Measurements from ENCODE around the gene LIPA. TPM values are rescaled to one million over a fixed set of nuclear protein-coding genes. Genes with fewer than 3 reads are reported as not detected.

The LIPA gene
- polyA plus RNA-seq, 4 donors = 68.1 to 227 (median 99.4) TPM

DNA sequence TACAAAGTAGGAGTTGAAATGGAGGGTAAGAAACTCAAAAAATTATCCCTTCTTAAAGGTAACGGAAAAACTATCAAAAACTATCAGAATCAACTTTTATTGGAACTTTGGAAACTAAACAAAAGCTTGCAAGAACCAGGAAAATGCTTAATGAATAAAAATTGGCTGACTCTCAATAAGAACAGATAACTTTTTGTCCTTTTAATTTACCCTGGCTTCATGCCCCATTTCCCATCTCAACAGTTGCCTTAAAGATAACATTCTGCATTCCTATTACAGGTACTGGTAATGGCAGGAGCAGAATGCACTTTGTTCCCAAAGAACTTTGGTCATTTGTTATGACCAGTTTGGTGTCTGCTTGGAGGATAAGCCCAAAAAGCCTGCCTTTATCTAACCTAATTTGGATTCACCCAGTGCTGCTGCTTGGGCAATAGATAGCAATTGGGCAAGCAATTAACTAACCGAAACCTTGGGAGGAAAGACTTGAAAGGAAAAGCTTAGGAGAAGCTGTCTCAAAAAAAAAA lies 62.3 kb downstream of the LIPA start:
- 33 to 71% (median 48%) methylated on average over 2 of the region's 2 CpGs for WGBS, 3 donors
- FAIRE-seq (no peak), DNase-seq (peak in 1 of 2 donors; percentile 53)
- Histone ChIP-seq H3K27me3 (ENCODE audit: control insufficient read depth in 3 of 3, insufficient read depth in 3 of 3, low read length in 3 of 3) (no peaks in the 10 kb centered on the region), H3K4me3 (ENCODE audit: low read depth in 1 of 3, low read length in 3 of 3) (no peak overlapping the region), H3K27ac (ENCODE audit: low read depth in 1 of 3, low read length in 2 of 3) (no peak overlapping the region), H3K4me1 (ENCODE audit: control insufficient read depth in 3 of 3, insufficient read depth in 2 of 3, low read depth in 1 of 3, low read length in 2 of 3) (no peaks in the 10 kb centered on the region), H3K9me3 (ENCODE audit: control insufficient read depth in 2 of 2, insufficient read depth in 1 of 2, low read depth in 1 of 2, low read length in 1 of 2) (peaks cover 0 to 3% of the 10 kb centered on the region in 2 donors), H3K36me3 (ENCODE audit: control insufficient read depth in 3 of 3, insufficient read depth in 2 of 3, low read depth in 1 of 3, low read length in 3 of 3) (no peaks in the 10 kb centered on the region)

DNA sequence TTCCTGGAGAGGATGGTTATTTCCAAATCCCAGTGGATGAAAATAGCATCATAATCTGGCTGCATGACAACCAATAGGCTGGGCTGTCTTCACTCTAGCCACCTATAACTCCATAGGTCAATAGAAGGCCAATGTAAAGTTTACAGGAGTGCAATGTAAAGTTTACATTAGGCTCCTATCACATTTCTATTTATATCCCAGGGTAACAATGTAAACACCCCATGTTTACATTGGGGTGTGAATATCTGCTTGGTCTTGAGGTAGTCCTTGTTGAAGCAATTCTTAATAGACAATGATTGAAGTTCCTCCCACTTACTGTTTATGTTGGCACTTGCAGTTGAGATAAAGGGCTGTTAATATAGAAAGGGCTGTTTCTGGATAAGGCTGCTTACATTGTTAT lies 65.9 kb downstream of the LIPA start:
- Histone ChIP-seq H3K27ac (ENCODE audit: low read depth in 1 of 3, low read length in 2 of 3) (no peak overlapping the region), H3K36me3 (ENCODE audit: control insufficient read depth in 3 of 3, insufficient read depth in 2 of 3, low read depth in 1 of 3, low read length in 3 of 3) (no peaks in the 10 kb centered on the region), H3K4me3 (ENCODE audit: low read depth in 1 of 3, low read length in 3 of 3) (no peak overlapping the region), H3K4me1 (ENCODE audit: control insufficient read depth in 3 of 3, insufficient read depth in 2 of 3, low read depth in 1 of 3, low read length in 2 of 3) (no peaks in the 10 kb centered on the region), H3K27me3 (ENCODE audit: control insufficient read depth in 3 of 3, insufficient read depth in 3 of 3, low read length in 3 of 3) (peaks cover 0 to 2% (median 0%) of the 10 kb centered on the region in 3 donors), H3K9me3 (ENCODE audit: control insufficient read depth in 2 of 2, insufficient read depth in 1 of 2, low read depth in 1 of 2, low read length in 1 of 2) (peaks cover 2 to 5% of the 10 kb centered on the region in 2 donors)
- FAIRE-seq = no peak
- DNase-seq = peak; percentile 32 to 66

DNA sequence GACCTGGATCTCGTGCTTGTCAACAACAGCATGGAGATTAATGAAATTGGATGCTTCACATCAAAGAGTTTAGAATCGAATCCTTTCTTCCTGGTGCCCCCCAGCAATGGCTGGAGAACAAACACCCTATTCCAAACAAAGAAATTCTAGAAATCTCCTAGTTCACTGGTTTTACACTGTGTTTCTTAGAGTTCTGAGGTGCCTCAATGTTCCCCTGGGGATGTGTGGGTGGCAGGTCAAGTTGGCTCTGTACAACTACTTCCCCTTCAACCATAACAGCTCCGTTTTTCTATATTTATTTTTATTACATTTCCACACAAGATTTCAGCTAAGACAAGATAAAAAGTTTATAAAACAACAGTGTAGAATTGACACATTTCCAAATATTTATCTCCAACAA lies 66.9 kb downstream of the LIPA start:
- DNase-seq (no peak), FAIRE-seq (no peak)
- no peak overlapping the region for H3K4me3 ChIP-seq (ENCODE audit: low read depth in 1 of 3, low read length in 3 of 3)
- H3K9me3 ChIP-seq (ENCODE audit: control insufficient read depth in 2 of 2, insufficient read depth in 1 of 2, low read depth in 1 of 2, low read length in 1 of 2) = peaks cover 2 to 5% of the 10 kb centered on the region in 2 donors
- no peaks in the 10 kb centered on the region for H3K4me1 ChIP-seq (ENCODE audit: control insufficient read depth in 3 of 3, insufficient read depth in 2 of 3, low read depth in 1 of 3, low read length in 2 of 3)
- no peak overlapping the region for H3K27ac ChIP-seq (ENCODE audit: low read depth in 1 of 3, low read length in 2 of 3)
- 61 to 77% (median 73%) methylated on average over 3 of the region's 3 CpGs for WGBS, 3 donors
- no peaks in the 10 kb centered on the region for H3K36me3 ChIP-seq (ENCODE audit: control insufficient read depth in 3 of 3, insufficient read depth in 2 of 3, low read depth in 1 of 3, low read length in 3 of 3)
- H3K27me3 ChIP-seq (ENCODE audit: control insufficient read depth in 3 of 3, insufficient read depth in 3 of 3, low read length in 3 of 3) = peaks cover 0 to 2% (median 0%) of the 10 kb centered on the region in 3 donors

DNA sequence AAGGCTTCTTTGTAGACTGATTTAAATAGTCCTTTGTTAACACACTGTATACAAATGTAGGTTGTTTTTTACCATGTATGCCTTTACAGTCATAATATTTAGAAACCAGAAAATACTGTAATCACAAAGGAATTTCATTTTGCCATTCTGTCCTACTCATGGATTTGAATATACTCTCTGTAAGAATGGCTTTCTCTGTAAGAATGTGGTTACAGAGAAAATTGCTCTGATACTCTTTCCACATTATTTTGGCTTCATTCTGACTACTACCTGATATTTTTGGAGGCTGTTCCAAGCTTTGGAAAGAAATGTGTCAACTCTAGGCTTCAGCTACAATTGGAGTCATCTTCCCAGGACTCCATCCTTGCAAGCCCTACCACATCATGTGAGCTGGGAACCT lies 68.0 kb downstream of the LIPA start:
- FAIRE-seq (no peak), DNase-seq (no peak)
- Histone ChIP-seq H3K4me3 (ENCODE audit: low read depth in 1 of 3, low read length in 3 of 3) (no peak overlapping the region), H3K4me1 (ENCODE audit: control insufficient read depth in 3 of 3, insufficient read depth in 2 of 3, low read depth in 1 of 3, low read length in 2 of 3) (no peaks in the 10 kb centered on the region), H3K27me3 (ENCODE audit: control insufficient read depth in 3 of 3, insufficient read depth in 3 of 3, low read length in 3 of 3) (peaks cover 0 to 3% (median 2%) of the 10 kb centered on the region in 3 donors), H3K36me3 (ENCODE audit: control insufficient read depth in 3 of 3, insufficient read depth in 2 of 3, low read depth in 1 of 3, low read length in 3 of 3) (no peaks in the 10 kb centered on the region), H3K9me3 (ENCODE audit: control insufficient read depth in 2 of 2, insufficient read depth in 1 of 2, low read depth in 1 of 2, low read length in 1 of 2) (peaks cover 2% of the 10 kb centered on the region in 2 donors), H3K27ac (ENCODE audit: low read depth in 1 of 3, low read length in 2 of 3) (no peak overlapping the region)

DNA sequence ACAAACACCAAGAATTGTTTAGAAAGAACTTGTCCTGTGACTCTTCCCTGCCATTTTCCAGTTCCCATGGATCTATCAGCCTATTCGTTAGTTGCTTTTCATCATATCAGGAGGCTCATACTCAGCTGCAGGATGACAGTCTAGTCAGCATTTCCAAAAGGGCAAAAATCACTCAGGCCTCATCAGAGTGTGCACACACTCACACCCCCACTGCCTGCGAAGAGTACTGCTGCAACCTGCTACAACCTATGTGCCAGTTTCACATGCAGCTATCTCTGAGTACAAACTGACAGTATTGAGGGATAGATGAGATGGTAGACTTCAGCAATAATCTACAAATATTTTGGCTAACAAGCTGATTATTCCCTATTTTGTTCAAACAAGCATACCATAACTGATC lies 68.7 kb downstream of the LIPA start:
- Histone ChIP-seq H3K4me3 (ENCODE audit: low read depth in 1 of 3, low read length in 3 of 3) (no peak overlapping the region), H3K27ac (ENCODE audit: low read depth in 1 of 3, low read length in 2 of 3) (no peak overlapping the region), H3K27me3 (ENCODE audit: control insufficient read depth in 3 of 3, insufficient read depth in 3 of 3, low read length in 3 of 3) (peaks cover 0 to 3% (median 2%) of the 10 kb centered on the region in 3 donors), H3K4me1 (ENCODE audit: control insufficient read depth in 3 of 3, insufficient read depth in 2 of 3, low read depth in 1 of 3, low read length in 2 of 3) (no peaks in the 10 kb centered on the region), H3K36me3 (ENCODE audit: control insufficient read depth in 3 of 3, insufficient read depth in 2 of 3, low read depth in 1 of 3, low read length in 3 of 3) (no peaks in the 10 kb centered on the region), H3K9me3 (ENCODE audit: control insufficient read depth in 2 of 2, insufficient read depth in 1 of 2, low read depth in 1 of 2, low read length in 1 of 2) (peaks cover 2% of the 10 kb centered on the region in 2 donors)
- no peak for FAIRE-seq
- 64 to 81% (median 65%) methylated on average over 2 of the region's 2 CpGs for WGBS, 3 donors
- DNase-seq = no peak

DNA sequence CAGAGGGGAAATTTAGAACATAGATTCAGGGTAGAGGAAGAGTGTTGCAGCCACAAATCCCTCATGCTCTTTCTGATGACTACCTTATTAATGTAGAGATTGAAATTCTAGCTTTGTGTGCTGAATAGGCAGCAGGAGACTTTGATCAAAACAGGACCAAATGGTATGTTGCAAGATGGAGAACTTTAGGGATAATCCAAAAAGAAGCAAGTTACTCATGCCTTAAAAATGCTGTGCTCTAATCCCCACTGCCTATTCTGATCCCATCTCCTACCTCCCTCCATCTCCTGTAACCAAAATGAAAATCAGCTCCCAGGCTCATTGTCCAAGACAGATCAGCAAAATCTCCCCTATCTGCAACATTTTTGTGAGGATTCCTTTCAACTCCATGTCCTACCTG lies 75.8 kb downstream of the LIPA start:
- no peaks in the 10 kb centered on the region for H3K4me1 ChIP-seq (ENCODE audit: control insufficient read depth in 3 of 3, insufficient read depth in 2 of 3, low read depth in 1 of 3, low read length in 2 of 3)
- FAIRE-seq = no peak
- H3K27me3 ChIP-seq (ENCODE audit: control insufficient read depth in 3 of 3, insufficient read depth in 3 of 3, low read length in 3 of 3) = peaks cover 0 to 12% (median 0%) of the 10 kb centered on the region in 3 donors
- no peak overlapping the region for H3K4me3 ChIP-seq (ENCODE audit: low read depth in 1 of 3, low read length in 3 of 3)
- no peaks in the 10 kb centered on the region for H3K36me3 ChIP-seq (ENCODE audit: control insufficient read depth in 3 of 3, insufficient read depth in 2 of 3, low read depth in 1 of 3, low read length in 3 of 3)
- no peak overlapping the region for H3K27ac ChIP-seq (ENCODE audit: low read depth in 1 of 3, low read length in 2 of 3)
- DNase-seq = no peak
- H3K9me3 ChIP-seq (ENCODE audit: control insufficient read depth in 2 of 2, insufficient read depth in 1 of 2, low read depth in 1 of 2, low read length in 1 of 2) = peaks cover under 1% of the 10 kb centered on the region in 2 donors

DNA sequence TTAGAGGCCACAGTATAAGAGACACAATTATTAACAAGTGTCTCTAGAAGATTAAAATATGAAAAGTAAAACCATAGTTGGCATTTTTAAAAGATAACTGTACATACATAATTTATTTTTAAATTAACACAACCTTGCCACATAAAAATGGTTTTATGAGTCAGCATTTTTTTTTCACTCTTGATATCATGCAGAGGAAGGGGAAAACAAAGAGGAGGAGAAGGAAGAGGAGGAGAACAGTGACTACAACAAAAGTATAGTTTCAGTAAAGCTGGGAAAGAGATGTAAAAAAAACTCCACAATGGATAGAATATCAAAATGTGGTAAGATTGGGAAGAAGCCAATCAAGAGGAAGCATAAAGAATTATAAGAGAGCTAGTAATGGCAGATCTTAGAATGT lies 78.5 kb downstream of the LIPA start:
- no peaks in the 10 kb centered on the region for H3K9me3 ChIP-seq (ENCODE audit: control insufficient read depth in 2 of 2, insufficient read depth in 1 of 2, low read depth in 1 of 2, low read length in 1 of 2)
- no peaks in the 10 kb centered on the region for H3K36me3 ChIP-seq (ENCODE audit: control insufficient read depth in 3 of 3, insufficient read depth in 2 of 3, low read depth in 1 of 3, low read length in 3 of 3)
- no peak for DNase-seq
- no peak for FAIRE-seq
- no peak overlapping the region for H3K4me3 ChIP-seq (ENCODE audit: low read depth in 1 of 3, low read length in 3 of 3)
- H3K27me3 ChIP-seq (ENCODE audit: control insufficient read depth in 3 of 3, insufficient read depth in 3 of 3, low read length in 3 of 3) = peaks cover 0 to 10% (median 0%) of the 10 kb centered on the region in 3 donors
- no peaks in the 10 kb centered on the region for H3K4me1 ChIP-seq (ENCODE audit: control insufficient read depth in 3 of 3, insufficient read depth in 2 of 3, low read depth in 1 of 3, low read length in 2 of 3)
- no peak overlapping the region for H3K27ac ChIP-seq (ENCODE audit: low read depth in 1 of 3, low read length in 2 of 3)

DNA sequence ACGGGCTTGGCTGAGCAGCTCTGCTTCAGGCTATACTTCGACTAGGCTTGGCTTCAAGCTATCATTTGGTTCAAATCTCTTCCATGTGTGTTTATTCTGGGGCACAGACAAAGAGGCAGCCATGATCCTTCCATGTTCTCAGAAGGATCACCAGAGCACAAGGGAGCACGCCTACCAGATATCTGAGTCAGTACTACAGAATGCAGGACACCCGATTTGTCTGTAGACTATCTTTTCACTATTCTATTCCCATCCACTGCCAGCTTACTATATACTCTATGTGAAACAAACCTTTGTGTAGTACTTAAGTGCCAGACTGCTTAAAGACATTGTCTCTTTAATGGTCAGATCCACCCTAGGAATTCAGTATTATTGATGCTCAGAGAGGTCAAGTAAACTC lies 79.6 kb downstream of the LIPA start:
- H3K27ac ChIP-seq (ENCODE audit: low read depth in 1 of 3, low read length in 2 of 3) = no peak overlapping the region
- no peaks in the 10 kb centered on the region for H3K4me1 ChIP-seq (ENCODE audit: control insufficient read depth in 3 of 3, insufficient read depth in 2 of 3, low read depth in 1 of 3, low read length in 2 of 3)
- H3K4me3 ChIP-seq (ENCODE audit: low read depth in 1 of 3, low read length in 3 of 3) = no peak overlapping the region
- no peaks in the 10 kb centered on the region for H3K9me3 ChIP-seq (ENCODE audit: control insufficient read depth in 2 of 2, insufficient read depth in 1 of 2, low read depth in 1 of 2, low read length in 1 of 2)
- DNase-seq = no peak
- 85 to 94% (median 90%) methylated on average over 4 of the region's 4 CpGs for WGBS, 3 donors
- H3K36me3 ChIP-seq (ENCODE audit: control insufficient read depth in 3 of 3, insufficient read depth in 2 of 3, low read depth in 1 of 3, low read length in 3 of 3) = no peaks in the 10 kb centered on the region
- peaks cover 0 to 13% (median 0%) of the 10 kb centered on the region in 3 donors for H3K27me3 ChIP-seq (ENCODE audit: control insufficient read depth in 3 of 3, insufficient read depth in 3 of 3, low read length in 3 of 3)
- FAIRE-seq = no peak

DNA sequence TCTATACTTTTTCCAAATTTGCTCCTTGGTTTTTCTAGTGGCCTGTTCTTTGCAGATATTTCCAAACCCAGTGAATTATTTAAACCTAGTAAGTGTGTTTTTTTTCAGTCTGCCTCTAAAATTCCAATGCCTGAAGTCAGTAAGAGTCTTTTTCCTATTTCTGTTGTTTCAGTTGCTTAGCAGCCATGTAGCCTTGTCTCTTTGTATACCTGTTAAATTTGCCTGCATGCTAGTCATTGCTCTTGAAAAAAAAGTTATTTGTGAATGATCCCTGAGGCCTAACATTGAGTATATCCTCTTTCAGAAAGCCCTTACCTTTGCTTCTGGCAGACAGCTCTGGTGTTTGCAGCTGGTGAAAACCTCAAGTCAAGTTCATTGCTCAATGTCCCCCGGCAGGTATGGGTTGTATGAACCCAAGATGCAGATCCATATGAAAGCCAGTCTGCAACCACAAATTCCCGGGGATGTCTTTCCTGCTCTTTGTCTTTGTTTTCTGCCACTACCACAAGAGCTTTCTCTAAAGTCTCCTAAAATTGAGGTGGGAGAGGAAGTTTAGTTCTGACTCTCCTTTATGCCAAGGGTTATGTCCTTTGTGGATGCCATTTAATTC lies 80.2 kb downstream of the LIPA start:
- WGBS, 3 donors = 64 to 94% (median 89%) methylated on average over 2 of the region's 2 CpGs
- no peak overlapping the region for H3K4me3 ChIP-seq (ENCODE audit: low read depth in 1 of 3, low read length in 3 of 3)
- no peaks in the 10 kb centered on the region for H3K9me3 ChIP-seq (ENCODE audit: control insufficient read depth in 2 of 2, insufficient read depth in 1 of 2, low read depth in 1 of 2, low read length in 1 of 2)
- DNase-seq (no peak), FAIRE-seq (no peak)
- peaks cover 0 to 13% (median 0%) of the 10 kb centered on the region in 3 donors for H3K27me3 ChIP-seq (ENCODE audit: control insufficient read depth in 3 of 3, insufficient read depth in 3 of 3, low read length in 3 of 3)
- no peaks in the 10 kb centered on the region for H3K36me3 ChIP-seq (ENCODE audit: control insufficient read depth in 3 of 3, insufficient read depth in 2 of 3, low read depth in 1 of 3, low read length in 3 of 3)
- H3K4me1 ChIP-seq (ENCODE audit: control insufficient read depth in 3 of 3, insufficient read depth in 2 of 3, low read depth in 1 of 3, low read length in 2 of 3) = no peaks in the 10 kb centered on the region
- H3K27ac ChIP-seq (ENCODE audit: low read depth in 1 of 3, low read length in 2 of 3) = no peak overlapping the region

Data from small intestine (tissue), 7 donors.